HG03521 (cell line): ENCODE measurements around the gene HOMER1.

Experiments
- ATAC-seq: cut with Tn5 transposase; IDR thresholded peaks from one replicate; pipeline ENCODE4 v1.9.1; 2021; ENCODE audit warnings: mild to moderate bottlenecking, moderate library complexity; ENCODE audit not compliant: unreplicated experiment

The HOMER1 gene, protein sequence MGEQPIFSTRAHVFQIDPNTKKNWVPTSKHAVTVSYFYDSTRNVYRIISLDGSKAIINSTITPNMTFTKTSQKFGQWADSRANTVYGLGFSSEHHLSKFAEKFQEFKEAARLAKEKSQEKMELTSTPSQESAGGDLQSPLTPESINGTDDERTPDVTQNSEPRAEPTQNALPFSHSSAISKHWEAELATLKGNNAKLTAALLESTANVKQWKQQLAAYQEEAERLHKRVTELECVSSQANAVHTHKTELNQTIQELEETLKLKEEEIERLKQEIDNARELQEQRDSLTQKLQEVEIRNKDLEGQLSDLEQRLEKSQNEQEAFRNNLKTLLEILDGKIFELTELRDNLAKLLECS

DNA sequence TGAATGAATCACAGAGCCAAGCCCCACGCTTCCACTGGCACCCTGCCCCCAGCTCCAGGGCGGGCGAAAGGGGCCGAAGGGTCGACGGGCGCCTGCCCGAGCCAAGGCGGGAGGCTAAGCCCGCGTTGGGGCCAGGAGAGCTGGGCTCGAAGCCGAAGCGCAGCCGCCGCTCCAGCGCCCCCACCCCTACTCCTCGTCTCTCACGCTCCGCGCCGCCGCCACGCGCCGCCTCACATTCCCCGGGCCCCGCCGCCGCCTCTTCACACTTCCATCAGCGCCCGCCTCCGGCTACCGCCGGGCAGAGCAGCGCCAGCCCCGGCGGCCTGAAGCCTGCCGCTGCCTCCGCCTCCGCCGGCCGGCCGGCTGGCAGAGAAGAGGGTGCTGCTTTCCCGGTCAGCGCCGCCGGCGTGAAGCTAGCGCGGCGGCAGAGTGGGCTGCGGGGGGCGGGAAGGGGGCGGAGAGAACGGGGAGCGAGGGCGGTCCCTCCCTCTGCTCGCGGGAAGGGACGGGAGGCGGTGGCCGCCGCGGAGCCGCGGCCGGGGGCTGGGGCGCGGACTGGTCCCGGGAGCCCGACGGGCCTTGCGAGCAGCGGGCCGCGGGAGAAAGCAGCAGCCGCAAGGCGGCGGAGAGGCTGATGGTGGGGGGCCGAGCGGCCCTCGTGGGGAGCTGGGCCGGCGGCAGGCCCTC, at the start of gene HOMER1:
Gene HOMER1 (minus strand): TSS at position 431 of the 687 bp plus-strand sequence. CDS start 1,360 bp downstream, outside the sequence.
- peak; percentile 52 for ATAC-seq

DNA sequence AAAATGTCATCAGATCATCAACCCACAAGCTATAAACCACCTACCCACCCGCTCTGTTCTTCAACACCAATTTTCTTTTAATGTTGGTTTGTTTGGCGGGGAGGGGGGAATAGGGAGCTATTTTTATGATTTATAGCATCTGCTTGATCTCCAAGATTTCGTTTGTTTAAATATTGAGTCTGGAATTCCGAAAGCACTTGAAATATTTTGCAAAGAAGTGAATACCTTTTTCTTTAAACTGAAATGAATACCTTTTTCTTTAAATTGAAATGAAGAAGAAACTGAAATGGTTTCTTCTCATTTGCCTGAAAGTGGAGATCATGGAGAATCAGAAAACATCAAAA, 49.3 kb upstream of the HOMER1 start:
- no peak for ATAC-seq

DNA sequence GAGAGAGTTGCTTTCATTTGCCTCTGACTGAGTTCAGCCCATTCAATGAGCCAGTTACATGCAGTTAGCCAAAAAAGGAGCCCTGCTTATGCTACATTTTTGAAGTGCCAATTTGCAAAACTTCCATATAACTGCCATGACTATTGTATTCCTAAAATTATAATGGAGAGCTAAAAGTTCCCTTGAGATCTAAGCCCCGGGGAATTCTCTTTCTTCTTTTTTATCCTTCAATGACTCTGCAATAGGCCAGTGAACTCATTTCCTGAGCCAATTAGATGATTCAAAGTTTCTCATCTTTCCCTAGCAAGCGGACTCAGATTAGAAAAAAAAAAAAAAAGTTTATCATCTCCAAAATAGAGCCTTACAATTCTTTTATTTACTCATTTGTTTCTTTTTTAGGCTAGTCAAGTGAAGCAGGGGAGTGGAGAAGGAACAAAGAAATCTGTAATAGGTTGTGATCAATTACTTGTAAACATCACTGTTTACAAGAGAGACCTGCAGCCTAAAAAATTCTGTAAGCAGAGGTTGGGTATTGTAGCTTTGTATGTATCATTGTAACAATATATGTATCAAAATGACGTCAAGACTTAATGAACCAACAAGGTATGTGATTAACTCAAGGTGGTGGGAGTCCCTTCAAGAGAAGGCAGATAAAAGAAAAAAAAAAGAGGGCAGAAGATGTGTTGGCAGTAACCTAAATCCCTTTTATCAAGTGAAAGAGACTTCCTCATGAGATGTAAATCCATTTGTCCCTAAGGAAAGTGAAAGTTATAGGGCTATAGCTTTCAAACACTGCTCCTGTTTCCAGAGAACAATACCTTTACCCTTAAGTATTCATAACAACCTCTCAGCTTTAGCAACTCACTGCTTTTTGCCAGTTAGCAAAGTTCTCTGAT, 48.7 kb upstream of the HOMER1 start:
- no peak for ATAC-seq

DNA sequence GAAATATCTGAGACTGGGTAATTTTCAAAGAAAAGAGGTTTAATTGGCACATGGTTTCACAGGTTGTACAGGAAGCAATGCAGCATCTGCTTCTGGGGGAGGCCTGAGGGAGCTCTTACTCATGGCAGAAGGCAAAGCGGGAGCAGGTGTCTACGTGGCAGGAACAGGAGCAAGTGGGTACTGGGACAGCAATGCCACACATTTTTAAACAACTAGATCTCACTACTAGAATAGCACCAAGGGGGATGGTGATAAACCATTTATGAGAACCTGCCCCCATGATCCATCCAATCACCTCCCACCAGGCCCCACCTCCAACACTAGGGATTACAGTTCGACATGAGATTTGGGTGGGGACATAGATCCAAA, 47.6 kb upstream of the HOMER1 start:
- no peak for ATAC-seq

DNA sequence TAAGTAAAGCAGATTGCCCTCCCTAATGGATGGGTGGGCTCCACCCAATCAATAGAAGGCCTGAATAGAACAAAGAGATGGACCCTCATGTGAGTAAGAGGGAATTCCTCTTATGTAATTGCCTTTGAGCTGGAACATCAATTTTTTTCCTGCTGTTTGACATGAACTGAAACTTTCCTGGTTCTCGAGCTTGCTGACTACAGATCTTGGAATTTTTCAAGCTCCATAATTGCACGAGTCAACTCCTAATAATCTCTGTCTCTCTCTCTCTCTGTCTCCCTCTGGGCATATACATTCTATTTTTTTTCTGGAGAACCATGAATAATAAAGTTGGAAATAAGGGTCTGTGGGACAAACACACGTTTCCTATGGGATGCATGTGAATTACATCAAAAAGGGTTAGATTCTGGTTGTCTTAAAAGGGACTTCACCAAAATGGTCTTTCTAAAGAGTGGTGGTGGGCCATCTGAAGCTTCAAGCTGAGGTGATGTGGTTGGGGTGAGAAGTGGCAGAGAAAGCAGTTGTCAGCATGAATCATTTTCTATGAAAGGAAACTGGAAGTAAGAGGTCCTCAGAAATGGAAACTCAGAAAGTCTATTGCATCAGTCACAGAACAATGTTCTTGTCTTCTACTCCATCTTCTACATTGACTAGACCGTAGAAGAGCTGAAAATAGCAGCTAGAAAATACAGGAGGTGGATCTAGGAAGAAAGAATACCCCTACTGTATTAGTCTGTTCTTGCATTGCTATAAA, 47.0 kb upstream of the HOMER1 start:
- peak; percentile 64 for ATAC-seq

DNA sequence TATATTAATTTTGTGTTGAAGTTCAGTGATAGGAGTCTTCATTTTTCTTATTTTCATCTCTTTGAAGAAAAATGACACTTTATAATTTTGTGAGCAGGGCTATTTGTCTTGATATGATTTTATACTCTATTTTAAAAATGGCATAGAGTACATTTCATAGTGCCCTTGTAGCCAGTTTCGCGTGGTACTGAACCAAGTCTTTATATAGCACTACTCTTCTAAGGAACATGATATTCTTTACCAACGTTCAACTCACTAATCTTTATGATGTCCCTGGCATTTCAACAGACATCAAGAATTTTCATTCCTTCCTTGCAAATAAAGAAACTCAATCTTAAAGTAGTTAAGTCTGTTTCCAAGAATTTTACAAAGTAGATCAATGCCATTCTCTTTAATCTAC, 41.5 kb upstream of the HOMER1 start:
- no peak for ATAC-seq

DNA sequence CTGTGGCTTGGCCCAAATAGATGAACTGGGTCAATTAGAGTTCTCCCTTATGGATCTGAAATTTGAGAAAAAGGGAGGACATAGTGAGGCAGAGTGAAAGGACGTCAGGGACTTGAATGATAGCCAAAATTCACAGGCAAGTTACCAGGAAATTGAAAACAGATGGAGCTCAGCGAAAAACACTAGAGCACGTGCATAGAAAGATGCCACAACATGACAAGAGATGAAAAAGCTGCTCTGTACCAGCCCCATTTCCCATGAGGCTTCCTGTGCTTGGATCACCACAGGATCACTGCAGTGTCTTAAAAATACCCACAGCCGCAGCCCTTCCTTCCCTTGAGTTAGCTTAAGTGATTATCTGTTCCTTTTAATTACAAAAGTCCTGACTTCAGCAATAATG, 39.0 kb upstream of the HOMER1 start:
- ATAC-seq, result no peak

DNA sequence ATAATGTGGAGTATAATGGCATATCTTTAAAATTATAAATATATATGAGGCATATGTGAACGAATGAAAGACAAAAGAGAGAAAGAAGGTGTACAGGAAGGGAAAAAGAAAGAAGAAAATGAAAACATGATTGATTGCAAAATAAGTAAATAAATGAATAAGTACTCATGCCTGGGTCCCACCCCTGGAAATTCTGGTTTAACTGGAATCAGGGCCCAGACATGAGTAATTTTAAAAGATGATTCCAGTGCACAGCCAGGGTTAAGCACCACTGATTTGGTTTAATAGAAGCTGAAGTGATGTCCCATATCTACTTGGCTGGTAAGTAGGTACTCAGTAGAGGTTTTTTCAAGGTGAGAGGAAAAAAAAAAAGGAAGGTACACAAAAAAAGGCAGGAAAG, 34.0 kb upstream of the HOMER1 start:
- ATAC-seq, result no peak

DNA sequence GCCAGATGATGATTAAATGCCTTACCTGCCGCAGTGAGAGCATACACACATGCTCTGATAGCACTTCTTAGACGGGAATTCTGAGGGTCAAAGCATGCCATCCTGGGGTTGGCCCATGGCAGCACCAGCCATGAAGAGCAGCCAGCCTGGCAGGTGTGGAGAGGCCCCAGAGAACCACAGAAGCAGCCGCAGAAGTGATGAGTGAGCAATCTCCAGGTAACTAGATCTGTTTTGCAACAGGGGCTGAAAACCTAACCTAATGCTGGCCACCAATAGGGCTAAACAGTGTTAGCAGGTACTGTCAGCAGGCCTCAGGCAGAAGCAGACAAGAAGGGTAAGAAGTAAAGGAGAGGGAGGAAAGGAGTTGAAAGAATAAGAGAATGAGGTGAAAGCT, 33.5 kb upstream of the HOMER1 start:
- ATAC-seq, result no peak

DNA sequence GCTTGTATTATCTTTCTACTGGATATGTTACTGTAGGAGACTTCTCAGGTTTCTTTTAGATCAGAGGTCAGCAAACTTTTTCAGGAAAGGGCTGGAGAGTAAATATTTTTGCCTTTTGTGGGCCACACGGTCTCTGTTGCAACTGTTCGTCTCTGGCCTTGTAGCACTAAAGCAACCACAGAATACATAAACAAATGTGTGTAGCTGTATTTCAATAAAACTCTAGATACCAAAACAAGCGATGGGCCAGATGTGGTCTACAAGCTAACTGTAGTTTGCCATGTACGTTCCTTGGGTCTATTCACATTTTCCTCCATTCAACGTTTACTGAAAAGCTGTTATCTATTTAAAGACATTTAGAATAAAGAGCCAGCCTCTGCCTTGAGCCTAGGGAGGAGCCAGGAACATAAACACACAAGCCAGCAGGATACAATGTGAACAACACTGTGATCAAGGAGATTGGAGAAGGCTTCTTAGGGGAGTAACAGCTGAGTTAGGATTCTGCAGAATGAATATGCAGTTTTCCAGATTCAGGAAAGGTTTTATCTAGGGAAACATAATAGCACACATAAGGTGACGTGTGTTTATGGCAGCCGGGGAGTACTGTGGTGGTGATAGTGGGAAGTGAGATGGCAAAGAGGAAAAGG, 33.0 kb upstream of the HOMER1 start:
- ATAC-seq, result no peak

DNA sequence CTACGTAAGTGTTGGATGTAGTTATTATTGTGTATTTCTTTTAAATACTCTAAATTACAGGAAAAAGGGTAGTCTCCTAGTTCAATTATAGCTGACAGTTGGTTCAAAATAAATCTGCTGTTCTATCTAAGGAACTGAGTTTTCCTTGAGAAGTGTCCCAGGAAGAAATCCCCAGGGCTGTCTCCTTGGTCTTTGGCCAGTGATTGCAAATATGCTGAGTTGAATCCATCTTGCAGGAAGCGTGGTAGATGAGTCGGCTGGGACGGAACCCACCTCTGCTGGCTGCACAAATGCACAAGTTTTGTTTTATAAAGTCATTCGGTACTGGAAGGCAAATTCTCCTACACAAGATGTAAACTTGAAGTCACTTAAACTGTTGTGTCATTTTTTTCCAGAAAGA, 30.2 kb upstream of the HOMER1 start:
- ATAC-seq, result no peak

DNA sequence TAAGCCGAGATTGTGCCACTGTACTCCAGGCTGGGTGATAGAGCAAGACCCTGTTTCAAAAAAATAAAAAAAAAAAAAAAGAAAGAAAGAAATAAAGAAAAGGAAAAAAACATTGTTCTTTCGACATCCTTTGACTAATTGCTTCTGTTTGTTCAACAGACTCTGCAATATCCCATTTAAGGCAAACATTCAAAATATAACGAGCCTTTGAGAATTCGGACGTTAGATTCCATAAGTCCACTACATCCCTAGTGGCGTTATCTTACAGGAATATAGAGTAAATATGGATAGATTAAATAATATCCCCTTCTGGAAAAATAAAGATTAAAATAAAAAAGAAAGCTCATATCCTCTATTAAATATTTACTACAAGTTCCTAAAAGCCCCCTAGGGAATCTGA, 27.0 kb upstream of the HOMER1 start:
- ATAC-seq, result no peak

DNA sequence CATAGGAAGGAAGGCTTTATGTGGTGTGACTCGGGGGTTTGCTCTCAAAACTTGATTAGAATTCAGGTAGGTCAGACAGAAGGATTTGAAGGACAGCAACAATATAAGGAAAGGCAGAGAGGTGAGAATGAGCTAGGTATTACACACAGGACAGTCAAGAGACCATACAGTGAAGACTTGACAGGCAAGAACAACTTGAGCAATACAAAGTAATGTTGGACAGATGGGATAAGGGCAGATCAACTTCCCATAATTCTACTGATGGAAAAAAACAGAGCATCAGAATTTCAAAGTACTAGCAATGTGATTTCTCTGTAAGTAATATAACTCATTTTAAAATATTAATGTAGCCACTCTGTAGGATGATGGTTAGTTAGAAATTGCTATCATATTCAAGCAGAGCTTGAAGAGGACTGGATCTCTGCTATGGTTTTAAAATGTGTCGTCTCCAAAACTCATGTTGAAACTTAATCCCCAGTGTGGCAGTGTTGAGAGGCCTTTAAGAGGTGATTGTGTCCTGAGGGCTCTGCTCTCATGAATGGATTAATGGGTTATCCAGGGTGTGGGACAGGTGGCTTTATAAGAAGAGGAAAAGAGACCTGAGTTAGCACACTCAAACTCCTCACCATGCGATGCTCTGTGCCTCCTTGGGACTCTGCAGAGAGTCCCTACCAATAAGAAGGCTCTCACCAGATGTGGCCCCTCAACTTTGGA, 22.4 kb upstream of the HOMER1 start:
- no peak for ATAC-seq

DNA sequence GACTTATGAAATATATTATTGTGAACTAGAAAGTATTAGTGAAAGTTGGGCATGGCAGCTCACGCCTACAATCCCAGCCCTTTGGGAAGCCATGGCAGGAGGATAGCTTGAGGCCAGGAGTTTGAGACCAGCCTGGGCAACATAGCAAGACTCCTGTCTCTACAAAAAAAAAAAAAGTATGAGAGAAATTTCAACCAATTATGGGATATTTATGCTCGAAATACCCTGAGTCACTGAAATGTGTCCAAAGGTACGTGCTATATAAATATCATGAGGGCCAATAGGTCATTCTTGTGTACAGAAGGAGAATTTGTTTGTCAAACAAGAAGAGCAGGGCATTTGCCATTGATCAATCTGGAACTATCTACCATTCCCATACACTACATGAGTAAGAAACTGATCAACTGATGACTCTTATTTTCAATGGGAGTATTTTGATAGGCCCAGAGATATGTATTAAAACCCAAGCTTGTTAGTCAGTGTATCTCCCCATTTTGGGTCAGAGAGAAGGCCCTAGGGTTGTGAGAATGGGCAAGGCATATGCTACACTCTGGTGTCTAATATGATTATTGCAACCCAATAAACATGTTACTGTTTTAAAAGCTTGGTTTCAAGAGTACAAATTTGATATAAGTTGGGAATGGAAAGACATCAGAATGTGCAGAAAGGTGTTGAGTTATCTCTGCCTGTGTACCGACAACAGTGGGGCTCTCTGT, 21.7 kb upstream of the HOMER1 start:
- no peak for ATAC-seq

DNA sequence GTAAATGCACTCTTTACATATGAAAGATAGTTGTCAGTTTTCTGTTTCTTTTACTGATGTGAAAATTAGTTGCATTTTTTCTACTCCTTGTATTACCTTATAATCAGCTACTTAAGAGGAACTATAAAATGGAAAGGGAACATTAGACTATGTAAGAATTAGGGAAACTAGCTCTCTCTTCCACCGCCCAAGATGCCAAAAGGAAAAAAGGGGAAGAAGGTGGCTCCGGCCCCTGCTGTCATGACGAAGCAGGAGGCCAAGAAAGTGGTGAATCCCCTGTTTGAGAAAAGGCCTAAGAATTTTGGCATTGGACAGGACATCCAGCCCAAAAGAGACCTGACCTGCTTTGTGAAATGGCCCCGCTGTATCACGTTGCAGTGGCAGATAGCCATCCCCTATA, 15.2 kb upstream of the HOMER1 start:
- no peak for ATAC-seq

DNA sequence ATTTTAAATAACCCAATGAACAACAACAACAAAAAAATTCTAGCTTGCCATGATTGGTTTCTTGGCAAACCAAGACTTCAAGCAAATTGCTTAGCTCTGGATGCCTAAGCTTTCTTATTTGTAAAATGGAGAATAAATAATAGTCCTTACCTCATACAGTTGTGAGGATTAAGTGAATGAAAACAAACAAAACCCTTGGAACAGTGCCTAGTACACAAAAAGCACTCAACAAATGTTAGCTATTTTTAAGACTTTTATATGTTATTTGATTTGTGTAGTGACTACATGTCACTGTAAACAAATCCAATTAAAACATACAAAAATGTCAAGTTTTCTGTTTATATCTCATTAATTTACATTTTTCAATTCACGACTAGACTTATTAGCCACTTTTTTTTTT, 13.5 kb upstream of the HOMER1 start:
- ATAC-seq, result no peak

DNA sequence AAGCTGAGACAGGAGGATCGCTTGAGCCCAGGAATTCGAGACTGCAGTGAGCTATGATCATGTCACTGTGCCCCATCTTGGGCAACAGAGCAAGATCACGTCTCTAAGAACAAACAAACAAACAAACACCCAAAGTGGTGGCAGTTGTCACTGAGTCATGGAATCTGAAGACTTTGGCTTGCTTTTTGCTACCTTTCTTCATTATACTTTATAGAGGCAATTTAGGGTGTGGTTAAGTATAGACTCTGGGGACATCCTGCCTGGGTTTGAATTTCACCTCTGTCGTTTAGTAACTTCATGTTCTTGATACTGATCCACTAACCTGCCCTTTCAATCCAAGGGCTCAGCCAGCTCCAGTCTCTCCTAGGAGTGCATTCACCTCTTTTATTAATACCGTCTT, 13.0 kb upstream of the HOMER1 start:
- no peak for ATAC-seq

DNA sequence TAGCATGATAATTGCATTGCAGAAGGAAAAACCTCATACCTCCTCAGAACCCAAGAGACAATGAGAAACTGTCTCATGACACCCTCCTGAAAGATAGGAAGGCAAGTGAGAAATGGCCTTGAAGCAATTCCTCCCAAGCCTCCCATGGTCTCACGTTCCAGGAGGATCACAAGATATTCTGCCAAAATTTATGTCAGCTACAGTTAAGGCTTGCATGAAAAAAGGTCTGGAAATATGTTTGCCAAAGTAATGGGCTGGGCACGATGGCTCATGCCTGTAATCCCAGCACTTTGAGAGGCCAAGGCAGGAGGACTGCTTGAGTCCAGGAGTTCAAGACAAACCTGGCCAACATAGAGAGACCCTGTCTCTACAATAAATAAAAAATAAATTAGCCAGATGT, 12.6 kb upstream of the HOMER1 start:
- no peak for ATAC-seq

DNA sequence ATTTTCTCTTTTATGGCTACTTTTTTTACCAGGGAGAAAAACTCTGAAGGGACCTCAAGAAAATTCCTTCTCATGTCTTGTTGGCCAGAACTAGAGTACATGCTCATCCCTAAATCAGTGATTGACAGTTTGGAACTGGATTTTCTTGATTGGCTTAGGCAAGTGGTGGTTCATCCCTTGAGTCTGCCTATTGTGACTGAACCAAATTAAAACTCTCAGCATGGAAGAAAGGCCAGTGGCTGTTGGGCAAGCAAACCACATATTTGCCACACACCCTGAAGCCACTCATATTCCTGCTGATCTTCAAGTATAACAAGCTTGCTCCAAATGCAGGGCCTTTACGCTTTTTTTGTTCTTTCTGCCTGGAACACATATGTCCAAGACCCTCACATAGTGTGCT, 7.2 kb upstream of the HOMER1 start:
- no peak for ATAC-seq
